Measurements from ENCODE around the gene SLC9A5.

The SLC9A5 gene

GRCh38 chr16:67280090-67281015 is 31.6 kb downstream of the SLC9A5 start:
- DNase-seq (ENCODE audit: extremely low read depth in 1 of 2, low read depth in 1 of 2), result no peak

DNA sequence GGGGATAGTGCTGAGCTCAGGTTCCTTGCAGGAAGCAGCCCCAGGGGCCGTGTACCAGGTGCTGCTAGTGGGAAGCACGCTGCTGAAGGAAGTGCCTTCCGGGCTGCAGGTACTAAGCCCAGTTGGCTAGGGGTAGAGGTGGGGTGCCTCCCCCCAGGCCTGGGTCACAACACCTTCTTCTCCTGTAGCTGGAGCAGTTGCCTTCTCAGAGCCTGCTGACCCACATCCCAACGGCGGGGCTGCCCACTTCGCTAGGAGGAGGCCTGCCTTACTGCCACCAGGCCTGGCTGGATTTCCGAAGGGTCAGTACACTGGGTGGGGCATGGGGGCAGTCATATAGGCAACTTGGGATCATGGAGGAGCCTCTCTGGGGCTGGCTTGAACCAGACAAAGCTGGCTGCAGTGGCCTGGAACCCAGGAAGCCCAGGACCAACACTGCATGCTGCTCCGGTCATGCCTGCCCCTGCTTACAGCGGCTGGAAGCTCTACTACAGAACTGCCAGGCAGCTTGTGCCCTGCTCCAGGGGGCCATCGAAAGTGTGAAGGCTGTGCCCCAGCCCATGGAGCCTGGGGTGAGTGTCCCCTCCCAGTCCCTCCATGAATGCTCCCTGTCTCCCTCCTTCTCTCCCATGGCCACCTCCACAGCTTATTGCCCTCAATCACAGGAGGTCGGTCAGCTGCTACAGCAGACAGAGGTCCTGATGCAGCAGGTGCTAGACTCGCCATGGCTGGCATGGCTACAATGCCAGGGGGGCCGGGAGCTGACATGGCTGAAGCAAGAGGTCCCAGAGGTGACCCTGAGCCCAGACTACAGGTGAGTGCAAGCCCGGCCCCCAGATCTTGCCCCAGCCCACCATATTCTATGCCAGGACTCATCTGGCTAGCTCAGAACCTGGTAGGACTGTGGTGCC is 33.0 kb downstream of the SLC9A5 start:
- no peak for DNase-seq (ENCODE audit: extremely low read depth in 1 of 2, low read depth in 1 of 2)

DNA sequence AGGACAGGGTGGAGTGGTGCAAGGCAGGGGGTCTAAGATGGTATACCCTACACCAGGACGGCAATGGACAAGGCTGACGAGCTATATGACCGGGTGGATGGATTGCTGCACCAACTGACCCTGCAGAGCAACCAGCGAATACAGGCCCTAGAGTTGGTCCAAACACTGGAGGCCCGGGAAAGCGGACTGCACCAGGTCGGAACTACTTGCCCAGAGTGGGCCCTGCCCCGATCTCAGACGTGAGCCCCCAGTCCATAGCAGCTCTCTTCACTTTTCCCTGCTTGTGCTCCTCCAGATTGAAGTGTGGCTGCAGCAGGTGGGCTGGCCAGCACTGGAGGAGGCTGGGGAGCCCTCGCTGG is 33.6 kb downstream of the SLC9A5 start:
- DNase-seq (ENCODE audit: extremely low read depth in 1 of 2, low read depth in 1 of 2), result no peak

DNA sequence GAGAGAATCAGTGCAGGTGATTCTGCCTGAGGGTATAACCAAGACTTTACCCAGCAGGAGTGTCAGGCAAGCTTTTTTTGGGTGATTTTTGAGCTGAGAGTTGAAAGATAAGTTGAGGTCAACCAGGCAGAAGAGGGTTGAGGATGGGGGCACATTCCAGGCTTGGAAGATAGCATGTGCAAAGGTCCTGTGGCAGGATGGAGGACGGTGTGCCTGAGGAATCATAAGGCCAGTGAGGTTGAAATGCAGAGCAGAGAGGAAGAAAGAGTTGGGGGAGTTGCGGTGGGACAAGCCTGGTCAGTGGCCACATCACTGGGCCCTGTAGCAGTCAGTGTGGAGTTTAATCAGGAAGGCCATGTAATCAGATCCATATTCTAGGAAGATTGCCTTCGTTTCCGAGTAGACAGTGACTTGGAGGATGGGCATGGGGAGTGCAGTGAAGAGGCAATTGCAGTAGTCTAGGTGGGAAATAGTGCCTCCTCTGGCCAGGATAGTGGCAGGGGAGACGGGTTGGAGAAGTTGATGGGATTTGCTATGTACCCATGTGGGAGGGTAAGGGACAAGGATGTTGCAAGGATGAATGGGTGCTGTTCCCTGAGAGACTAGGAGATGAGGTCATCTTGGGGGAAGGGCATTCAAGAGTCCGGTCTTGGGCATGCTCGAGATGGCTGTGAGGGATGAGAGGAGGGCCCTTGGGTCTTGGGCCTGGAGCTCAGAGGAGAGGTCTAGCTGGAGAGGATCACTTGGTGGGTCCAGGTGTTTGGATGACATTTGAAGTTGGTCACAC is 34.5 kb downstream of the SLC9A5 start:
- DNase-seq (ENCODE audit: extremely low read depth in 1 of 2, low read depth in 1 of 2), result no peak

GRCh38 chr16:67283826-67284555 is 35.2 kb downstream of the SLC9A5 start:
- no peak for DNase-seq (ENCODE audit: extremely low read depth in 1 of 2, low read depth in 1 of 2)

DNA sequence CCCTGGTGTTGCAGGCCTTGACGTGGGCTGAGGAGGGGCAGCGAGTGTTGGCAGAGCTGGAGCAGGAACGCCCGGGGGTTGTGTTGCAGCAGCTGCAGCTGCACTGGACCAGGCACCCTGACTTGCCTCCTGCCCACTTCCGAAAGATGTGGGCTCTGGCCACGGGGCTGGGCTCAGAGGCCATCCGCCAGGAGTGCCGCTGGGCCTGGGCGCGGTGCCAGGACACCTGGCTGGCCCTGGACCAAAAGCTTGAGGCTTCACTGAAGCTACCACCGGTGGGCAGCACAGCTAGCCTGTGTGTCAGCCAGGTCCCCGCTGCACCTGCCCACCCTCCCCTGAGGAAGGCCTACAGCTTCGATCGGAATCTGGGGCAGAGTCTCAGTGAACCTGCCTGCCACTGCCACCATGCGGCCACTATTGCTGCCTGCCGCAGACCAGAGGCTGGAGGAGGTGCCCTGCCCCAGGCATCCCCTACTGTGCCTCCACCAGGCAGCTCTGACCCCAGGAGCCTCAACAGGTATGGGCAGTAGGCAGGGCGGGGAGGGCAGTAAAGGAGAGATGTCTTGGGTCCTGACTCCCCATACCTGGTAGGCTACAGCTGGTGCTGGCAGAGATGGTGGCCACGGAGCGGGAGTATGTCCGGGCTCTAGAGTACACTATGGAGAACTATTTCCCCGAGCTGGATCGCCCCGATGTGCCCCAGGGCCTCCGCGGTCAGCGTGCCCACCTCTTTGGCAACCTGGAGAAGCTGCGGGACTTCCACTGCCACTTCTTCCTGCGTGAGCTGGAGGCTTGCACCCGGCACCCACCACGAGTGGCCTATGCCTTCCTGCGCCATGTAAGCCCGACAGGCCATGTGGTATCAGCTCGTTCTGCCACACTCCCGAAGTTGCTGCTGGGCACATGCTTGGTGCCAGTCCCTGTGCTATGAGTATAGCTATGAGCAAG is 36.2 kb downstream of the SLC9A5 start:
- DNase-seq (ENCODE audit: extremely low read depth in 1 of 2, low read depth in 1 of 2), result no peak

DNA sequence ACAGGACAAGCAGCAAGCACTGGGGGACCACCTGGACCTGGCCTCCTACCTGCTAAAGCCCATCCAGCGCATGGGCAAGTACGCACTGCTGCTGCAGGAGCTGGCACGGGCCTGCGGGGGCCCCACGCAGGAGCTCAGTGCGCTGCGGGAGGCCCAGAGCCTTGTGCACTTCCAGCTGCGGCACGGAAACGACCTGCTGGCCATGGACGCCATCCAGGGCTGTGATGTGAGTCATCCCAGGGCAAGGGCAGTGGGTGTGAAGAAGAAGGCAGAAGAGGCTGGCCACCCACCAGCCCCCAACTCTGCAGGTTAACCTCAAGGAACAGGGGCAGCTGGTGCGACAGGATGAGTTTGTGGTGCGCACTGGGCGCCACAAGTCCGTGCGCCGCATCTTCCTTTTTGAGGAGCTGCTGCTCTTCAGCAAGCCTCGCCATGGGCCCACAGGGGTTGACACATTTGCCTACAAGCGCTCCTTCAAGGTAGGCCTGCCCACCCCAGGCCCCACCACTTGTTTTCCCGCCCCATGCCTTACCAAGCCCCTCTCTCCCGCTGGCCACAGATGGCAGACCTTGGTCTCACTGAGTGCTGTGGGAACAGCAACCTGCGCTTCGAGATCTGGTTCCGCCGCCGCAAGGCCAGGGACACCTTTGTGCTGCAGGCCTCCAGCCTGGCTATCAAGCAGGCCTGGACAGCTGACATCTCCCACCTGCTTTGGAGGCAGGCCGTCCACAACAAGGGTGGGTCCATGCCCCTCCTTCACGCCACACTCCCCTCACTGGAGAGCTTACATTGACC is 37.9 kb downstream of the SLC9A5 start:
- no peak for DNase-seq (ENCODE audit: extremely low read depth in 1 of 2, low read depth in 1 of 2)

DNA sequence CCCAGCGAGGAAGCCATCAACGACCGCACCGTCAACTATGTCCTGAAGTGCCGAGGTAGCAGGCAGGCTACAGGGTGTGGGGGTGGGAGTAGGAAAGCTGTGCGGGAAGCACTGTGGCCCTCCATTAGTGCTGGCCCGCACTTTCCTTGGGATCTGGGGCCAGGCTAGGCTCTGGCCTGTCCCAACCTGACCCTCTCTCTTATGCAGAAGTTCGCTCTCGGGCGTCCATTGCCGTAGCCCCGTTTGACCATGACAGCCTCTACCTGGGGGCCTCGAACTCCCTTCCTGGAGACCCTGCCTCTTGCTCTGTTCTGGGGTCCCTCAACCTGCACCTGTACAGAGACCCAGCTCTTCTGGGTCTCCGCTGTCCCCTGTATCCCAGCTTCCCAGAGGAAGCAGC is 39.2 kb downstream of the SLC9A5 start:
- no peak for DNase-seq (ENCODE audit: extremely low read depth in 1 of 2, low read depth in 1 of 2)

DNA sequence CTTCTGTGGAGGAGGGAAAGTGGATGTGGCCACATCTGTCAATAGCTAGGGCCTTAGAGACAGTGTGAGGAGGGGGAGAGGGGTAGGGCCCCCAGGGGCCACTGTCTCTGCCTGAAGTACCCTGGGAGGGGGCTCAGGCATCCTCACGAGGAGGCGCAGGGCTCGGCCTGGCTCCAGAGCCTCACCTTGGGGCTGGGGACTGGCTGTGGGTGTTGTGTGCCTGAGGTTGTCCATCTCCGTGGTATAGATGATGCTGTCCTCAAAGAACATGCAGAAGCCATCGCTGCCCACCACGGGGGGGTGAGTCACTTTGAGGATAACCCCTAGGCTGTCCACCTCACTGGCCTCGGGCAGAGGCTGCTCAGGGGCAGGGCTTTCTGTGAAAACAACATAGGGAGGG is 42.7 kb downstream of the SLC9A5 start:
- no peak for DNase-seq (ENCODE audit: extremely low read depth in 1 of 2, low read depth in 1 of 2)

DNA sequence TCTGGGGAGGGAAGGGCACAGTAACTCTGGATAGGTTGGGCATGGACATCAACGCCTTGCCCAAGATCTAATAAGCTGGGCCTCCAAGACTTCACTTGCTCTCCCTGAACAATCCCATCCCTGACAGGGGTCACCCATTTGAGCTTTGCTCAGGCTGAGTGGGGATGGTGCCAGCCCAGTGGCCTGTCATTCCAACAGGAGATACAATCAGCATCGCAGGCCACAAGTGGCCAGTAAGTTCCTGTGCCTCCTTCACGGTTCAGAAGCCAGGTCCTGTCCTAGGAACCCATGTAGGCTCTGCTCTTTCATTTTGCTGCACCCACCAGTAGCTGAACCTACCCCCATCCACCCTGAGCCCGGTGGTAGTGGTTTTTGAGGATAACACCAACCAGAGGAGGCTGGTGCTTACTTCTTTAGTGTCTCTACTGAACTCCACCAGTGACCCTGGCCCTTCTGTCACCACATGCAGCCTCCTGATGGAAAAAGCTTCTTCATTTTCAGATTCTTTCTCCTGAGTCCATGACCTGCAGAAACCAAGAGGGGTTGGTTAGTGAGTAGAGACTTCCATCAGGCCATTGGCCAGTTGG is 45.5 kb downstream of the SLC9A5 start:
- DNase-seq (ENCODE audit: extremely low read depth in 1 of 2, low read depth in 1 of 2), result no peak

DNA sequence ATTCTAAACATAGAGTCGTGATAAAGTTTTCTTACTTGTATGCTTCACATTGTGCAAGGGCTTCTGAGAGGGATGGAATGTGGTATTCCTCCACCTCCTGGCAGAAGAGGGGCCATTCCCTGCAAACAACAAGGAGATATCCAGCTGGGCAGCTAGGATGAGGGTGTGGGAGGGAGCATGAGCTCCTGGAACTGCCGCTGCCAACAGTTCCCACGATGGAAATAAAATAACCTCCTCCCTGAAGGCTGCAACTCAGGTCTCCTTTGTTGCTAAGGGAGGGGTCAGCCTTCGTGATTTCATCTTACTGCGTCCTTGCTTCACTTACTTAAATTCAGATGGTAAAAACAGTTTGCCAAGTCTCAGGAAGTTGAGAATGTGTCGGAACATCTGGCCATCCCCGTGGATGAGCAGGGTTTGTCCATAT is 46.2 kb downstream of the SLC9A5 start:
- DNase-seq (ENCODE audit: extremely low read depth in 1 of 2, low read depth in 1 of 2), result no peak

DNA sequence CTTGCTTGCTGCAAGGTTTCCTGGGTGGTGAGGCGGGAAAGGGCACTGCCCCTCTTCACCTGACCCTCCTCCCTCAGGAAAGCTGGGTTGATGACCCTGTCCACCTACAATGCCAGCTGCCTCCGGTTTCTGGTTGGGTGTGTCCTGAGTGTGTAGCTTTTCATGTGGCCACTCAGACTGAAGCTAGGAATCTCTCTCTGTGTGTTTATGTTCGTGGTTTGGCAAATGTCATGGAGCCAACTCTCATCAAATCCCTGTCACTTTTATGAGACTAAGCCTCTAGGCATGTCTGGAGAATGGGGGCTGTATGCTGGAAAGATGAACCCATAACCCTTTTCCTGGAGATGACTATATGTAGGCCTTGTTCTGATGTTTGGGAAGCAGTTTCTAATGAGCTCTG is 47.6 kb downstream of the SLC9A5 start:
- DNase-seq (ENCODE audit: extremely low read depth in 1 of 2, low read depth in 1 of 2), result no peak

GRCh38 chr16:67298277-67298676 is 49.5 kb downstream of the SLC9A5 start:
- DNase-seq (ENCODE audit: extremely low read depth in 1 of 2, low read depth in 1 of 2), result no peak

DNA sequence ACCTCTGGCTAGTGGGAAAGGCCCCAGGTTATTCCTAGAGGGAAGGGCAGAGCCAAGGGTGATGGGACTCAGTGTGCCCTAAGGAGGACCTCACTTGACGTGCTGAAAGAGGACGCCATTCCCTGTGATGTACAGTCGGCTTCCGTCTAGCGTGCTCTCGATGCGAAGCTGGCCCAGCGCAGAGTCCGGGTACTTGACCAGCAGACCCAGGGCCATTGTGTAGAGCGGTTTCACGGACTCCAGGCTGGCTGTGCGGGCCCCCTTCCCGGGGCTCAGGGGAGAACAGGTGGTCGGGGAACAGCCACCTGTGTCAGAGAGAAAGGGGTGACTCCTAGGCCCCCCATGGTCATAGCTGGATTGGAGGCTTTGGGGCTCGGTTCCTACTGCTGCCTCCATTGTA is 50.5 kb downstream of the SLC9A5 start:
- no peak for DNase-seq (ENCODE audit: extremely low read depth in 1 of 2, low read depth in 1 of 2)

DNA sequence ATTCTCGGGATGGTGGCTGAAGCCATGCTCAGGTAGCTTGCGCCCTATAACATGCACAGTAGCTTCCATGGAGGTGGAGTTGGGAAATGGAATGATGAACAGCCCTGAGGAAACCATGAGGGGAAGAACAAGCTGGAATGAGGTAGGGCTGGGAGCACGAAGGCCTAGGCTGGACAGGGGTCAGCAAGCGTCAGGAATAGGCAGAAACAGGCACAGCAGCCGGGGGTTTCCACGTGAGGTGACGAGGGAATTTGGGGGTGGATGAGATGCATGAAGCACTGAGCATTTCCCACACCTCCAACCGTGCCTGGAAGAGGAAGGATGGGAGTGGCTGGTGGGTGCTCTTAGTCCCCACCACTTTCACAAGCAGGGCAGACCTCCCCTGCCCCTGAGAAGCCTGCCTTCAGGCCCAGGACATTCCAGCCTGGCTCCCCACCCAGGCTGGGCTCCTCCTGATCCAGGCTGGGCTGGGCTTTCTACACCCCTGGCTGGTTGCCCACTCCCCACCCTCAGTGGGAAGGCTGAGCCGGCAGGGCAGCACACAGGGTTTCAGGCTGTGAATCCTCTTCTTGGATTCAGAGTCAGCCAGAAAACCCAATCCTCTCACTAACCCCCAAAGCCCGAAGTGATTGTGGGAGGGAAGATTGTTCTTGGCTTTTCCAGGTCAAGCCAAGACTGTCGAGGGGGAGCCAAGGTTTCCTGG is 52.5 kb downstream of the SLC9A5 start:
- no peak for DNase-seq (ENCODE audit: extremely low read depth in 1 of 2, low read depth in 1 of 2)

DNA sequence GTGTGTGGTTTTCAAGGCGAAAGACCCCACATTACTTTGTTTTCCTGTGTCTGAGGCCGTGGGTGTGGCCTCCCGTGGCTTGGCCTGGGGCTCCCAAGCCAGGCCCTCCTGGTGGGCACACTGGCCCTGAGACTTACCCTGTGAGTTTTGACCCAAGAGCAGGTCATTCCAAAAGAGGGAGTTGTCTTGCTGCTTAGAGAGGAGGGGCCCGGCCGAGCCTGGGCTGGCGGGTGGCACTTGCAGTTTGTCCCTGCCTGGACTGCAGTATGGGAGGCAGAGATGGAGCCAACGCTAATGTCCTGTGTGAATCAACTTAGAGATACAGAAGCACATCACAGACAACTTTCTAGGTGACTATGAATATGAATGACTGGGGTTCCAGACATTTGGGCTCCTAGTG is 53.3 kb downstream of the SLC9A5 start:
- no peak for DNase-seq (ENCODE audit: extremely low read depth in 1 of 2, low read depth in 1 of 2)

GRCh38 chr16:67302970-67303369 is 54.2 kb downstream of the SLC9A5 start:
- DNase-seq (ENCODE audit: extremely low read depth in 1 of 2, low read depth in 1 of 2), result no peak

DNA sequence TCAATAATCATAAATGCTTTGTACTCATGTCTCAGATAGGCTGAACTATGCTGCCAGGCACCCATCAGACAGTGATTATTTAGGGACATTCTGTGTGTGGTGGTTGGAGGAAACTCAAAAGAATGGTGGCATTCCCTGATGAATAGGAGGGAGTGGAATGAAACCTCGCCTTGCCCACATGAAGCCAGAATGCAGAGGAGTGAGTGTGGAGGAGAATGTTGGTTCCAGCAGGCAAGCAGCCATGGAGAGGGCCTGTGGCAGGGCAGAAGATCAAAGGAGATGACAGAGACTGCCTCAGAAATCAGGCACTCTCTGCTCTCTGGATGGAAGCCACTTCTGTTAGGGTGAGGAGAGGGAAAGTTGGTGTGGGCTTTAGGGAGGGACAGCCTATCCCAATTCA is 55.2 kb downstream of the SLC9A5 start:
- no peak for DNase-seq (ENCODE audit: extremely low read depth in 1 of 2, low read depth in 1 of 2)

Measured in activated CD8-positive, alpha-beta memory T cell treated with anti-CD3 and anti-CD28 coated beads for 1 hour (primary cell).